Lung (tissue), 12 donors: ENCODE measurements around the gene SLC6A6. TPM values are rescaled to one million over a fixed set of nuclear protein-coding genes. Genes with fewer than 3 reads are reported as not detected.

ENCODE experiments used
- ATAC-seq: fragments of 200-7000 bp; cut with Tn5 transposase; one replicate; pipeline ENCODE4 v1.9.1; 2020; ENCODE audit warnings: moderate number of reproducible peaks; ENCODE audit not compliant: insufficient read depth, low FRiP score
- DNase-seq, 3 donors: peaks; one replicate each; pipeline ENCODE4 v3.0.0-alpha.2; 2013 to 2017
- H3K27ac ChIP-seq, 2 donors: one replicate each; pipeline ENCODE4 v1.5.1; 2013; ENCODE audit warnings: mild to moderate bottlenecking in 2 of 2, moderate library complexity in 2 of 2, control low read depth in 1 of 2, inconsistent platforms in 1 of 2, low read depth in 1 of 2, low read length in 1 of 2
- H3K27me3 ChIP-seq, 3 donors: one replicate each; pipeline ENCODE4 v1.5.1; 2013; ENCODE audit warnings: low read length in 2 of 3; ENCODE audit not compliant: control insufficient read depth in 3 of 3, insufficient read depth in 3 of 3
- H3K36me3 ChIP-seq, 4 donors: one replicate each; pipeline ENCODE4 v1.5.1; 2013; ENCODE audit warnings: low read length in 4 of 4, mild to moderate bottlenecking in 1 of 4, moderate library complexity in 1 of 4; ENCODE audit not compliant: control insufficient read depth in 4 of 4, insufficient read depth in 4 of 4
- H3K4me1 ChIP-seq, 5 donors: one replicate each; pipeline ENCODE4 v1.5.1; 2013; ENCODE audit warnings: low read length in 5 of 5, mild to moderate bottlenecking in 2 of 5, moderate library complexity in 1 of 5; ENCODE audit not compliant: control insufficient read depth in 5 of 5, insufficient read depth in 5 of 5
- H3K4me3 ChIP-seq: one replicate; pipeline ENCODE4 v1.5.1; 2013; ENCODE audit warnings: mild to moderate bottlenecking, control low read depth, moderate library complexity
- H3K9ac ChIP-seq, 2 donors: one replicate each; pipeline ENCODE4 v1.5.1; 2013; ENCODE audit warnings: low read length in 2 of 2, control low read depth in 1 of 2; ENCODE audit not compliant: insufficient read depth in 1 of 2
- H3K9me3 ChIP-seq, 4 donors: one replicate each; pipeline ENCODE4 v1.5.1; 2013; ENCODE audit warnings: low read length in 3 of 4, mild to moderate bottlenecking in 1 of 4, moderate library complexity in 1 of 4; ENCODE audit not compliant: control insufficient read depth in 4 of 4, insufficient read depth in 3 of 4
- WGBS, 2 donors: extraction: QIAGEN DNeasy Blood & Tissue Kit; methylation state at CpG; one replicate each; pipeline ENCODE4 v1.1.7; 2013; 5-methylcytosine and 5-hydroxymethylcytosine counted together
- polyA plus RNA-seq, 2 donors: library from polyadenylated mRNA; stranded (reverse); fragments of 200-250 nt; gene quantifications; one replicate each; pipeline ENCODE4 v1.2.1, GENCODE V29; 2013
- total RNA-seq, 2 donors: library from RNA; depleted of rRNA in 1 of 2; stranded (reverse); fragments of >200 nt in 1 of 2; gene quantifications; one replicate each; pipeline ENCODE4 v1.2.1, GENCODE V29; 2014 to 2021
- TF ChIP-seq, protein P1 (sequence below): IDR thresholded peaks from 2 replicates; pipeline ENCODE4 v1.5.1; 2012; ENCODE audit warnings: mild to moderate bottlenecking; ENCODE audit errors: control extremely low read depth, extremely low read depth
- donor health status: control.
- donor health status: control.
- donor health status: Bipolar disorder and iron deficiency.
- donor health status: healthy.
- donor health status: DM: yes; HTN: yes; CAD: no.

Gene SLC6A6
- total and polyA plus RNA-seq, 4 donors, result 16.1 to 96.3 (median 57.4) TPM

DNA sequence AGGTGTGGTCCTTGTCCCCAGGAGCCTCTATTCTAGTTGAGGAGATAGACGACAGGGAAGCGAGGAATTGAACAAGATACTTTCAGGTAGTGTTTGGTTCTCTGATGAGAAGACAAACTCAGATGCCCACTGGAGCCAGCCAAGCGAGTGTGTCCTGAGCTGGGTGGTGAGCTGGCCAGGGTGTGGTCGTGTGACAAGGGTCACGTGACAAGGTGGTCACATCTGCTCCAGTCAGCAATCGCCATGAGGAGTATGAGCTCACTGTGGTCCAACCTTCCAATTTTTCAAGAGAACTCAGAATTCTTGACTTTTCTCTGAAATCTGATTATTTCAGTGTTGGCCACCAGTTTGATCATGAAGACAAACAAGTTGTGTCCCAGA is 39.5 kb downstream of the SLC6A6 start:
- no peak for DNase-seq
- no peaks in the 10 kb centered on the region for H3K9me3 ChIP-seq
- H3K27me3 ChIP-seq, result no peaks in the 10 kb centered on the region
- TF ChIP-seq, protein P1, sequence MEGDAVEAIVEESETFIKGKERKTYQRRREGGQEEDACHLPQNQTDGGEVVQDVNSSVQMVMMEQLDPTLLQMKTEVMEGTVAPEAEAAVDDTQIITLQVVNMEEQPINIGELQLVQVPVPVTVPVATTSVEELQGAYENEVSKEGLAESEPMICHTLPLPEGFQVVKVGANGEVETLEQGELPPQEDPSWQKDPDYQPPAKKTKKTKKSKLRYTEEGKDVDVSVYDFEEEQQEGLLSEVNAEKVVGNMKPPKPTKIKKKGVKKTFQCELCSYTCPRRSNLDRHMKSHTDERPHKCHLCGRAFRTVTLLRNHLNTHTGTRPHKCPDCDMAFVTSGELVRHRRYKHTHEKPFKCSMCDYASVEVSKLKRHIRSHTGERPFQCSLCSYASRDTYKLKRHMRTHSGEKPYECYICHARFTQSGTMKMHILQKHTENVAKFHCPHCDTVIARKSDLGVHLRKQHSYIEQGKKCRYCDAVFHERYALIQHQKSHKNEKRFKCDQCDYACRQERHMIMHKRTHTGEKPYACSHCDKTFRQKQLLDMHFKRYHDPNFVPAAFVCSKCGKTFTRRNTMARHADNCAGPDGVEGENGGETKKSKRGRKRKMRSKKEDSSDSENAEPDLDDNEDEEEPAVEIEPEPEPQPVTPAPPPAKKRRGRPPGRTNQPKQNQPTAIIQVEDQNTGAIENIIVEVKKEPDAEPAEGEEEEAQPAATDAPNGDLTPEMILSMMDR, result no peak
- H3K36me3 ChIP-seq, result peaks cover 7 to 24% (median 16%) of the 10 kb centered on the region in 4 donors
- H3K27ac ChIP-seq, result peak overlapping the region in 1 of 2 donors; percentile 55
- no peak overlapping the region for H3K9ac ChIP-seq
- no peak overlapping the region for H3K4me3 ChIP-seq
- no peak for ATAC-seq
- peaks cover 0 to 35% (median 21%) of the 10 kb centered on the region in 5 donors for H3K4me1 ChIP-seq
- WGBS, 2 donors, result 89% methylated on average over 6 of the region's 6 CpGs

GRCh38 chr3:14444380-14444779 is 42.0 kb downstream of the SLC6A6 start:
- WGBS, 2 donors, result 96 to 97% methylated on average over 6 of the region's 6 CpGs
- no peak for DNase-seq
- ATAC-seq, result no peak

DNA sequence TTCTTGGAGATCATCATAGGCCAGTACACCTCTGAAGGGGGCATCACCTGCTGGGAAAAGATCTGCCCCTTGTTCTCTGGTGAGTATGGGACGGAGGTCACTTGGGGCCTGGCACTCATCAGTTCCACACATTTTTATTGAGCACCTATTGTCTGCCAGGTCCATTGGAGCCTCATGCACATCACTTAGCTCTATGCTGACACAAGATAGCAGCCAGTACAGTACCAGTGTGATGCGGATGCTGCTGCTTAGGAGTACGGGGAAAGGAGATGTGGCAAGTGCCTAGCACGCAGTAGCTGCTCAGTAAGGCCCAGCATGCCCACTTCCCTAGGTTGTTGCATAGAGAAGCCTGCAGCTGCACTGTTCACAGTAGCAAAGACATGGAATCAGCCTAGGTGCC is 43.4 kb downstream of the SLC6A6 start:
- ATAC-seq, result no peak
- no peak overlapping the region for H3K9ac ChIP-seq
- H3K27me3 ChIP-seq, result no peaks in the 10 kb centered on the region
- no peaks in the 10 kb centered on the region for H3K9me3 ChIP-seq
- H3K4me1 ChIP-seq, result peaks cover 0 to 15% (median 3%) of the 10 kb centered on the region in 5 donors
- H3K27ac ChIP-seq, result no peak overlapping the region
- no peak for DNase-seq
- TF ChIP-seq, protein P1, result no peak
- peaks cover 13 to 51% (median 36%) of the 10 kb centered on the region in 4 donors for H3K36me3 ChIP-seq
- 98 to 100% methylated on average over 4 of the region's 4 CpGs for WGBS, 2 donors
- no peak overlapping the region for H3K4me3 ChIP-seq

More at GRCh38 chr3:14444380-14444779, 42.0 kb downstream of the SLC6A6 start:
- peaks cover 12 to 44% (median 35%) of the 10 kb centered on the region in 4 donors for H3K36me3 ChIP-seq
- no peaks in the 10 kb centered on the region for H3K9me3 ChIP-seq
- no peak overlapping the region for H3K4me3 ChIP-seq
- no peak overlapping the region for H3K27ac ChIP-seq
- no peaks in the 10 kb centered on the region for H3K27me3 ChIP-seq
- no peak overlapping the region for H3K9ac ChIP-seq
- TF ChIP-seq, protein P1, result no peak
- peaks cover 0 to 24% (median 15%) of the 10 kb centered on the region in 5 donors for H3K4me1 ChIP-seq

DNA sequence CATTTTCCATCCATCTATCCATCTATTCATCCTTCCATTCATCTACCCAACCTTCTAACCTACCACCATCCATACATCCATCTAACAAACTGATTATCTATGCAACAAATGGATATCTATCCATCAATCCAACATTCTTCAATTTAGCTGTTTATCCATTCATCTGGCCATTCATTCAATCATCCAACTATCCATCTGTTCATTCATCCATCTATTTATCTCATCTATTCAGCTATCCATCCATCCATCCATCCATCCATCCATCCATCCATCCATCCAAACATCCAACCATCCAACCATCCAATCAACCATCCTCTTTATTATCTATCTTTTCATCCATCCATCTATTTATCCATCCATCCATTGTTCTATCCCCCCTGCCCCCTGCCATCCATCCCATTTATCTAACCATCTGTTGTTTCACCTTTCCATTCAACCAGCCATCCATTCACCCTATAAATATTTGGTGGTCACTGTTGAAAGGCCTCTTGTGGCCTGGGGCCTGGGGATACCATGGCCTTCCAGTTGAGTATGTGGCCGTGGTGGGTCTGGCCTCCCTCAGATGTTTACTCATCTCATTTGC is 44.7 kb downstream of the SLC6A6 start:
- Histone ChIP-seq H3K9me3 (no peaks in the 10 kb centered on the region), H3K4me3 (no peak overlapping the region), H3K4me1 (peaks cover 0 to 10% (median 8%) of the 10 kb centered on the region in 5 donors), H3K27ac (no peak overlapping the region), H3K36me3 (peaks cover 15 to 57% (median 39%) of the 10 kb centered on the region in 4 donors), H3K27me3 (no peaks in the 10 kb centered on the region), H3K9ac (no peak overlapping the region)
- TF ChIP-seq, protein P1, result no peak
- no peak for ATAC-seq
- WGBS, 2 donors, result 92 to 100% methylated on average over 1 of the region's 1 CpG
- DNase-seq, result no peak
